Keratinocyte (primary cell): ENCODE results near the gene FRMD4B. TPM values are rescaled to one million over a fixed set of nuclear protein-coding genes. Genes with fewer than 3 reads are reported as not detected.

Experiments used
- DNase-seq: peaks from one replicate; pipeline ENCODE4 v3.0.0-alpha.2; 2011; ENCODE audit warnings: low read depth, missing footprints, low spot score
- FAIRE-seq: peaks from 2 replicates; lab custom pipeline; 2011; peaks lifted over from hg19 to GRCh38; lab: Jason Lieb, UNC
- H2AFZ ChIP-seq: 2 replicates; pipeline ENCODE4 v1.6.0; 2012; ENCODE audit warnings: low read length, control low read depth, inconsistent platforms; ENCODE audit not compliant: control insufficient read depth
- H3K27ac ChIP-seq: 2 replicates; pipeline ENCODE4 v1.5.1; 2011; ENCODE audit warnings: low read length; ENCODE audit not compliant: control insufficient read depth, insufficient read depth
- H3K27me3 ChIP-seq: 3 replicates; pipeline ENCODE4 v1.6.0; 2011; ENCODE audit warnings: low read length; ENCODE audit not compliant: control insufficient read depth, insufficient read depth; ENCODE audit errors: extremely low read depth
- H3K36me3 ChIP-seq, 2 experiments: 2 replicates in 1 of 2; 3 replicates in 1 of 2; pipeline ENCODE4 v1.5.1; 2011; ENCODE audit warnings: low read length in 2 of 2, mild to moderate bottlenecking in 1 of 2; ENCODE audit not compliant: control insufficient read depth in 2 of 2, insufficient read depth in 2 of 2; ENCODE audit errors: extremely low read depth in 1 of 2
- H3K4me1 ChIP-seq: 3 replicates; pipeline ENCODE4 v1.5.1; 2011; ENCODE audit warnings: low read length; ENCODE audit not compliant: control insufficient read depth, insufficient read depth; ENCODE audit errors: extremely low read depth
- H3K4me2 ChIP-seq: 3 replicates; pipeline ENCODE4 v1.6.0; 2011; ENCODE audit warnings: low read depth, low read length; ENCODE audit not compliant: control insufficient read depth, insufficient read depth; ENCODE audit errors: extremely low read depth
- H3K4me3 ChIP-seq, 3 experiments: fragments of 200-600 bp in 1 of 3; sonication (generic) in 1 of 3; 2 replicates in 2 of 3; 3 replicates in 1 of 3; pipeline ENCODE4 v1.5.1; 2011 to 2016; ENCODE audit warnings: low read length in 3 of 3, mild to moderate bottlenecking in 3 of 3, control low read depth in 2 of 3, inconsistent platforms in 1 of 3, low read depth in 1 of 3, mixed read lengths in 1 of 3, mixed run types in 1 of 3, moderate library complexity in 1 of 3; ENCODE audit not compliant: control insufficient read depth in 2 of 3, insufficient read depth in 2 of 3; ENCODE audit errors: extremely low read depth in 1 of 3
- H3K79me2 ChIP-seq: 2 replicates; pipeline ENCODE4 v1.6.0; 2012; ENCODE audit warnings: low read length; ENCODE audit not compliant: control insufficient read depth, insufficient read depth
- H3K9ac ChIP-seq: 3 replicates; pipeline ENCODE4 v1.6.0; 2011; ENCODE audit warnings: low read length; ENCODE audit not compliant: control insufficient read depth, insufficient read depth; ENCODE audit errors: extremely low read depth
- H3K9me1 ChIP-seq: 3 replicates; pipeline ENCODE4 v1.6.0; 2011; ENCODE audit warnings: low read length; ENCODE audit not compliant: control insufficient read depth, insufficient read depth; ENCODE audit errors: extremely low read depth
- H3K9me3 ChIP-seq: 2 replicates; pipeline ENCODE4 v1.5.1; 2012; ENCODE audit warnings: low read depth, low read length; ENCODE audit not compliant: control insufficient read depth
- H4K20me1 ChIP-seq: 3 replicates; pipeline ENCODE4 v1.6.0; 2011; ENCODE audit warnings: low read length; ENCODE audit not compliant: control insufficient read depth, insufficient read depth; ENCODE audit errors: extremely low read depth
- CTCF ChIP-seq, 3 experiments: IDR thresholded peaks in 1 of 3; conservative IDR thresholded peaks in 1 of 3; optimal IDR thresholded peaks in 1 of 3; 2 replicates in 2 of 3; 3 replicates in 1 of 3; pipeline versions ENCODE3 to v1.5.1; 2011; ENCODE audit warnings: low read length in 3 of 3, mild to moderate bottlenecking in 3 of 3, moderate library complexity in 2 of 3, control low read depth in 1 of 3, inconsistent platforms in 1 of 3; ENCODE audit not compliant: insufficient read depth in 2 of 3; ENCODE audit errors: extremely low read depth in 1 of 3
- EZH2 ChIP-seq: IDR thresholded peaks from one replicate; pipeline ENCODE4 v1.6.1; 2012; ENCODE audit warnings: inconsistent platforms, mild to moderate bottlenecking, low read length, moderate library complexity
- dilution Hi-C: fragments of 300-500 bp; cut with MboI; formaldehyde crosslinking; loops from one replicate; pipeline ENCODE4 v1.7.0; 2020; ENCODE audit warnings: low sequenced_read_pairs; ENCODE audit not compliant: extremely low pct_ligation_motif_present
- polyA plus RNA-seq, 5 experiments: library from polyadenylated mRNA; depleted of rRNA in 3 of 5; stranded (reverse) in 3 of 5; stranded (forward) in 1 of 5; unstranded in 1 of 5; fragments of >200 nt; gene quantifications; 1 replicate in 1 of 5; 2 replicates in 3 of 5; 3 replicates in 1 of 5; pipeline versions ENCODE4 v1.2.1 to v1.2.3, GENCODE V29; 2011 to 2012; ENCODE audit warnings: missing spikeins in 2 of 5, low read depth in 1 of 5, low replicate concordance in 1 of 5

FRMD4B gene
- polyA plus RNA-seq, 1 donor (not counting 4 experiments of a cell fraction or from before 2014, with no cell fraction given): 48.3 TPM

- H3K4me2 ChIP-seq: peak overlapping the region; percentile 90
- no peak for DNase-seq
- H3K9ac ChIP-seq: peak overlapping the region; percentile 78
Measured at GRCh38 chr3:69200384-69201068, 185.4 kb downstream of the FRMD4B start.

GRCh38 chr3:69199942-69200341 is 185.9 kb downstream of the FRMD4B start:
- FAIRE-seq (no peak), DNase-seq (no peak)
- no peak for TF ChIP-seq EZH2
- no peak for TF ChIP-seq CTCF (optimal IDR thresholded peaks at IDR 0.05 in 1 of 3, IDR thresholded peaks at IDR 0.05 in 1 of 3, conservative IDR thresholded peaks at IDR 0.05 in 1 of 3; ENCODE audit: extremely low read depth in 1 of 3, insufficient read depth in 2 of 3, low read length in 3 of 3)
- no peak overlapping the region for H2AFZ ChIP-seq
- H3K4me1 ChIP-seq: peaks cover 35% of the 10 kb centered on the region
- H3K27me3 ChIP-seq: no peaks in the 10 kb centered on the region
- H3K4me3 ChIP-seq: peak overlapping the region; percentile 24 to 79 (median 77)
- peaks cover 10 to 25% of the 10 kb centered on the region in 2 experiments for H3K36me3 ChIP-seq
- H3K27ac ChIP-seq: peak overlapping the region; percentile 96
- no peaks in the 10 kb centered on the region for H4K20me1 ChIP-seq
- H3K4me2 ChIP-seq: peak overlapping the region; percentile 90
- H3K9ac ChIP-seq: peak overlapping the region; percentile 78
- dilution Hi-C loops: no loop called here
- peaks cover 3% of the 10 kb centered on the region for H3K79me2 ChIP-seq
- H3K9me3 ChIP-seq: no peaks in the 10 kb centered on the region
- H3K9me1 ChIP-seq: no peaks in the 10 kb centered on the region

More at GRCh38 chr3:69200384-69201068, 185.4 kb downstream of the FRMD4B start:
- Histone ChIP-seq H3K4me1 (peaks cover 40% of the 10 kb centered on the region), H3K36me3 (peaks cover 9 to 21% of the 10 kb centered on the region in 2 experiments), H3K27me3 (no peaks in the 10 kb centered on the region), H3K27ac (peak overlapping the region; percentile 96), H3K9me1 (no peaks in the 10 kb centered on the region), H2AFZ (peak overlapping the region; percentile 84), H3K9me3 (no peaks in the 10 kb centered on the region), H3K79me2 (peaks cover 3% of the 10 kb centered on the region), H3K4me3 (peak overlapping the region; percentile 24 to 79 (median 77)), H4K20me1 (no peaks in the 10 kb centered on the region)
- peak; percentile 92 for FAIRE-seq
- dilution Hi-C loops: no loop called here
- TF ChIP-seq CTCF (optimal IDR thresholded peaks at IDR 0.05 in 1 of 3, IDR thresholded peaks at IDR 0.05 in 1 of 3, conservative IDR thresholded peaks at IDR 0.05 in 1 of 3; ENCODE audit: extremely low read depth in 1 of 3, insufficient read depth in 2 of 3, low read length in 3 of 3): no peak
- no peak for TF ChIP-seq EZH2
